Muscle of arm (tissue), 14 donors: ENCODE results near the gene ATF6B. TPM values are rescaled to one million over a fixed set of nuclear protein-coding genes. Genes with fewer than 3 reads are reported as not detected.
A peak's percentile ranks its signal among the peaks of the same experiment; 100 is the strongest.

Source experiments
- DNase-seq: peaks from one replicate; pipeline ENCODE4 v3.0.0-alpha.2; 2013
- long read RNA-seq, 11 donors: transcript quantifications; one replicate each; lab custom pipeline, GENCODE V29; 2026
- polyA plus RNA-seq, 12 donors: library from polyadenylated mRNA; unstranded; fragments of 120-200 nt; gene quantifications; one replicate each; pipeline ENCODE4 v1.2.1, GENCODE V29; 2013; ENCODE audit not compliant: insufficient read length in 12 of 12

The ATF6B gene
- 10 to 100 TPM in 11 of 12 donors, not detected in 1; 37.2 to 87.1 (median 43.5) TPM for polyA plus RNA-seq
- long read RNA-seq, donor 1, transcript ATF6B-210 (18 exons, 2,620 nt): minor isoform, 6 of 95 reads
- long read RNA-seq, donor 1, transcript ATF6B-212 (5 exons, 564 nt): minor isoform, 13 of 95 reads
- long read RNA-seq, donor 1, transcript ATF6B-216 (8 exons, 1,176 nt): major isoform, 23 of 95 reads
- long read RNA-seq, donor 1, partial matches to known transcripts: 45 of 95 reads
- long read RNA-seq, donor 1, other reads (novel, unspliced or antisense): 0 of 95 reads
- long read RNA-seq, donor 2, partial matches to known transcripts: 12 of 22 reads
- long read RNA-seq, donor 2, other reads (novel, unspliced or antisense): 0 of 22 reads
- long read RNA-seq, donor 3, transcript ATF6B-216 (8 exons, 1,176 nt): major isoform, 5 of 17 reads
- long read RNA-seq, donor 3, transcript ATF6B-210 (18 exons, 2,620 nt): major isoform, 5 of 17 reads
- long read RNA-seq, donor 3, partial matches to known transcripts: 5 of 17 reads
- long read RNA-seq, donor 3, other reads (novel, unspliced or antisense): 0 of 17 reads
- long read RNA-seq, donor 4, partial matches to known transcripts: 0 of 8 reads
- long read RNA-seq, donor 4, other reads (novel, unspliced or antisense): 0 of 8 reads
- long read RNA-seq, donor 5, transcript ATF6B-210 (18 exons, 2,620 nt): major isoform, 10 of 45 reads
- long read RNA-seq, donor 5, transcript ATF6B-216 (8 exons, 1,176 nt): minor isoform, 9 of 45 reads
- long read RNA-seq, donor 5, partial matches to known transcripts: 17 of 45 reads
- long read RNA-seq, donor 5, other reads (novel, unspliced or antisense): 0 of 45 reads
- long read RNA-seq, donor 6, partial matches to known transcripts: 5 of 9 reads
- long read RNA-seq, donor 6, other reads (novel, unspliced or antisense): 0 of 9 reads
- long read RNA-seq, donor 7, transcript ATF6B-216 (8 exons, 1,176 nt): major isoform, 5 of 7 reads
- long read RNA-seq, donor 7, partial matches to known transcripts: 0 of 7 reads
- long read RNA-seq, donor 7, other reads (novel, unspliced or antisense): 0 of 7 reads
- long read RNA-seq, donor 8, transcript ATF6B-216 (8 exons, 1,176 nt): major isoform, 11 of 35 reads
- long read RNA-seq, donor 8, partial matches to known transcripts: 17 of 35 reads
- long read RNA-seq, donor 8, other reads (novel, unspliced or antisense): 0 of 35 reads
- long read RNA-seq, donor 9, transcript ATF6B-216 (8 exons, 1,176 nt): major isoform, 9 of 16 reads
- long read RNA-seq, donor 9, partial matches to known transcripts: 0 of 16 reads
- long read RNA-seq, donor 9, other reads (novel, unspliced or antisense): 0 of 16 reads
- long read RNA-seq, donor 10, transcript ATF6B-210 (18 exons, 2,620 nt): major isoform, 7 of 27 reads
- long read RNA-seq, donor 10, partial matches to known transcripts: 10 of 27 reads
- long read RNA-seq, donor 10, other reads (novel, unspliced or antisense): 0 of 27 reads
- long read RNA-seq, donor 11, transcript ATF6B-216 (8 exons, 1,176 nt): major isoform, 8 of 31 reads
- long read RNA-seq, donor 11, transcript ATF6B-210 (18 exons, 2,620 nt): minor isoform, 6 of 31 reads
- long read RNA-seq, donor 11, partial matches to known transcripts: 16 of 31 reads
- long read RNA-seq, donor 11, other reads (novel, unspliced or antisense): 0 of 31 reads

DNA sequence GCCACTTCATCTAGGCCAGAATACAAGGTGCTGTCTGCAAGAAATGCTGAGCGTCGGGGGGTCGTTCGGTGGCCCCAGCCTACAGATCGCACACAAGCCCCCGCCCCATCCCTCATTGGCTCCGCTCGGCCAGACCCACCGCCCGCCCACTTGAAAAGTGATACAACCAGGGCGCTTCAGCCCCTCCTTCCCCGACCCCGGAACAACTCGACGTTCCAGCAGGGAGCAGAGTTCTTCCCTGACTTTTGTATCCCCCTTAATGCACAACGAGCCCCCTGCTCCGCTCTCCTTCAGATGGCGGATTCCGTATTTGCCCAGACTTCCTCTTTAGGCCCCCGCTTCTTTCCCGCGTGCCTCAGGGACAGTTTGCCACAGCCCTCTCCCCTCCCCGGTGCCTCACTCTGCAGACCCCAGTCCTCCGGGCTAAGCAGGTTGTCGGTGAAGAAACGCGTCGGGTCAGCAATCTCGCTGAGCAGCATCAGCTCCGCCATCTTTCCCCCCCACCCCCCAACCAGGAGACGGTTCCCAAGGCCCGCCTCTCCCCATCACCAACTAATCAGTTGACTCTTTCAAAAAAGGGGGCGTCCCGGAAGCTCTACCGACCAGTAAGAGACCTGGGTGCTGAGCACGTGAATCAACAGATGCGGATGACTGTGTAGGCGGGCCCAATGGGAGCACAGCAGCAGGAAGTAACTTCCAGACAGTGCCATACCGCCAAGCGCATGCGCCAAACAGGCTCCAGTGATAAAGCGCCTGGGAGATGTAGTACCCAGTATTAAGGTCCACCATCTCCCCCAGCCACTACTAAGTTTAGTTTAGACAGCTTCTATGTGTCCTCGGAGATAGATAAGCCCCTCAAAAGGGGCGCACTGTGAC is at the start of gene ATF6B:
ATF6B (minus strand) TSS at position 530 of the 876 bp plus-strand sequence; CDS start at position 491, 39 bp downstream.
- DNase-seq: peak; percentile 99

DNA sequence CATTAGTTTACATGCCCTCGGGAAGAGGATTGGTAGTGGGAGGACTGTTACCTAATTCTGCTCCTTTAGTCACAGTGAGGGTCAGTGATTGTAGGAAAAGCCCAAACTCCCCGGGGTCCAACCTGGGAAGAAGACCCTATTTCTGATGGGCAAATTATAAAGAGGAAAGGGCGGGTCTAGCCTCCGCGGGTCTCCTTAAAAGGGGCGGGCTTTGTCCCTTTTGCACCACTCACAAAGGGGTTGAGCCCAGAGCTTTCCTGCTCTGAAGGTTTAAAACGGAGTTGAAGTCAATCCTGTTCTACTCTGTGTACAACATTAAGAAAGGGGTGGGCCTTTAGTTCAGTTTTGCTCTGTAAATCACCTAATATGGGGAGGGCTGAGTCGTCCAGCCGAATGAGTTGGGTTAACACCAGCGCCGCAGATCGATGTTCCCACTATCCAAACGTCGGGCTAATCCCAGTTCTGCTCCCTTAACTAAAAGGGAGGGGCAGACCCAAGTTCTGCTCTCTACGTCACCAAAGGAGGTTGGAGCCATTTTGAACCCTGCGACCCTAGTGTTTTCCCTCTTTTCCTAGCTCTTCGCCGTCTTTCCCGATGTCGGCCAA is 49.2 kb upstream of the ATF6B start:
- DNase-seq: no peak

DNA sequence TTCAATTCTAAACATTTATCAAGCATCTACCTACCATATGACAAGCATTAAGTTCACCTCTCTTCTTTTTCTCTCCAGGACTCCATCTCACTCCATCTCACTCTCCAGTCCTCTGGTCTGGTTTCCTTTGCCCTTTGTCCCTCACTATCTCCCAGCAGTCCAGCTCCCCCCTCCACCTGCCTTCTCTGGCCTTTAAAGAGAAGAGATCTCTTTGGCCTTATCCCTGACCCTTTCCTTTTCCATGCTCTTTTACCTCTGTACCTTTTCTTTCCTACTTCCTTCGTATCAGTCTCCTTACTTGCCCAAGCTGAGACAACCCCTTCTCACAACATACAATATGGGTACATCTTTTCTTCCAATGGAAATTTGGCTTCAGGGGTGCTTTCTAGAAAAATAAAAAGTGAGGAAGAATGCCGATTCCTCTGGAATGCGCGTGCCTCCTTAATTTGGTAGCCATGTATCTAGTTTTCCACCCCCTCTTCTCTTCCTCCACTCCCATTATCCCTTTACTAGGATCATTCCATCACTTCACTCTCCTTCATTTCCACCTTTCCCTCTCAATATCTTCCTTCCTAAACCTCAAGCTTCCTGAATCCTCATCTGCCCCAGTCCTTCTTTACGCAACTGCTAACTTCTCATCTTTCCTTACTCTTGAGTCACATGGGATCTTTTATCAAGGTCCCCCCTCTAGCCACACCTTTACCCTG is 48.6 kb upstream of the ATF6B start:
- no peak for DNase-seq

DNA sequence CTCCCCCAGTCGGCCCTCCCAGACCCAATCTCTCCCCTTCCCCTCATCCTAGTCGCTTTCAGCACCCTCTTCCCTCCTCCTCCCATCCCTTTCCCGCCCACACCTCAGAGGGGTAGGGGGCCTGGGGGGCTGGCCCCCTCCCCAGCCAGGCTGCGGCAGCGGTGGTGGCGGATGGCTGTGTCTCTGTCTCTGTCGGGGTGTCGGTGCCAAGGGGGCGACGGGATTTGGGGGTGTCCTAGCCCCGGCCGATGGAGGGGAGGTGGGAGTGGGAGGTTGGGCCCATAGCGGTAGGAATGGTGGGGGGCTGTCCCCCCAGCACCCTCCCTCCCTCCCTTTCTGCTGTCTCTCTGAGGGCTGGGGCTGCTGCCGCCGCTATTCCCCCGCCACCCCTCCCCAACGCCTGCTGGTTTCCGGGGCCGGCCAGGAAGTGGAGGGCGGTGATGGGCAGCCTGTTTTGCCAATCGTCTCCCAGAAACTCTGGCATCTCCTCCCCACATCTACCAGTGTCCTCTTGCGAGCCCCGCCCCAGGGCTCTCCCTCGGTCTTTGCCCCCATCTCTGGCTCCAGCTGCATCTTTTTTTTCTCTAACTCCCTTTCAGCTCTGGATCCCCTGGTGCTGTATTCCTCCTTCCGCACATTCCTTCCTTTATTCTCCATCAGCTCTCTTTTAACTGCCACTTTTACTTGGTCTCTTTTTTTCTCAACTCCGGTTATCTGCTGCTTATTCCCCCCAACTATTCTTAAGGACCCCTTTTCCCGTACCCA is 47.8 kb upstream of the ATF6B start, which contains the start of gene AGPAT1:
AGPAT1 (minus strand) TSS at position 374 of the 765 bp plus-strand sequence. CDS start 4,588 bp downstream, outside the sequence.
- peak; percentile 98 for DNase-seq

DNA sequence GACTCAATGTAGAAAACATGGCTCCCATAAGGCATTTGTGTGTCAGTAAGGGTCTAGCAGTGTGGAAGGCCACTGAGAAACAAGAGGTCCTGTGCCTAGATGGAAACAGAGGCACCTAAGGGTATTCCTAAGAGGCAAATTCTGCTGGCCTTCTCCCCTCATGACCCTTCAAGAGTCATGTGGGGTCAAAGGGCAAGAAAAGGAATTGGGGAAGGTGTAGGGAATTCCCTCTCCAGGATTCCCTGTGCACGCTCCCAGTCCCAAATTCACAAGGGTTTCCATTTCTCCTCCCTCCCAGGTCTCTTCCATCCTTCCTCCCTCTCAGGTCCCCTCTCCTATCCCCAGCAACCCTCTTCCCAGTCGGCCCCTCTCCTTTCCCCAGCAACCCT is 47.3 kb upstream of the ATF6B start:
- no peak for DNase-seq

DNA sequence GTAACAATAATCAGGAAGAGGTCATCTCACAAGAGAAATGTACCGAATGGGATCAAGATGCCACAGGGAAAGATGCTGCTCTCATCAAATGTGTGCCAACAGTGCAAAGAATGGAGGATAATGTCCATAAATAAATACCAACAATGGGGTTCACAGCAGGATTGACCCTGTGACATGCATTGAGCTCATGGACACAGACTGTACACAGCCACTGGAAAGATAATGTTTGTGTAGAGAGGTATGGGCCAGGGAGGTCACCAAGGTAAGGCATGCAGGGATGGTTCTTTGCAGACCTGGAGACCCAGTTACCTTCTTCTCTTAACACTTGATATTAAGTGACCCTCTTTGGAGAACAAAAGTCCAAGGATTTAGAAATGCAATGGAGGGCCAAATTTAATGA is 46.4 kb upstream of the ATF6B start:
- DNase-seq: no peak

DNA sequence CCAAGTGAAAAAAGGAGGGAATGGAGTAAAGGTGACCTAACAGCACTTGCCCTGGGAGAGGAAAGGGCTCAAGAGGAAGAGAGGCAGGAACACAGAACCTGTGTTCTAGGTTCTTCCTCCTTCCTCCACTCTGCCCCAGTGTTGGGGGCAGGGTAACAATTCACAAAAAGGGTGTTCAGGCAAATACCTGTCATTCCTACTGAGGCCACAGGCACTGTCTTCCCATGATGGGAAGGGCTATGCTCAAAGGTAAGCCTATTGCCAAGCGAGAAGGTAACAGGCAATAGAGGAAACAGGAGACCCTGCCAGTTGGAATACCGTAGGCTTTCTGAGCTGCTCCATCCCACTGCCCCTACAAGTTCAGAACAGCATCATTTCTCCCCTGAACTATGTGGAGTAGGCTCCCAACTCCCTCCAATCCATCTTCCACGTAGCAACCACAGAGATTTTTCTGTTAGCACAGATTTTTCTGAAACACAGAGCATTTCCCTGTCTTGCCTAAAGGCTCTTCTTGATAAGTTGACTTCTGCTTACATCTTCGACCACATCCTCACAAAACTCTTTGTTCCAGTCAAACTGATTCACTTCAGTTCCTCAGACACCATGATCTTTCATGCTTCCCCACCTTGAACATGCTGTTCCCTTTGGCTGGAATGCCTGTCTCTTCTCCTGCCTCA is 45.1 kb upstream of the ATF6B start:
- no peak for DNase-seq

DNA sequence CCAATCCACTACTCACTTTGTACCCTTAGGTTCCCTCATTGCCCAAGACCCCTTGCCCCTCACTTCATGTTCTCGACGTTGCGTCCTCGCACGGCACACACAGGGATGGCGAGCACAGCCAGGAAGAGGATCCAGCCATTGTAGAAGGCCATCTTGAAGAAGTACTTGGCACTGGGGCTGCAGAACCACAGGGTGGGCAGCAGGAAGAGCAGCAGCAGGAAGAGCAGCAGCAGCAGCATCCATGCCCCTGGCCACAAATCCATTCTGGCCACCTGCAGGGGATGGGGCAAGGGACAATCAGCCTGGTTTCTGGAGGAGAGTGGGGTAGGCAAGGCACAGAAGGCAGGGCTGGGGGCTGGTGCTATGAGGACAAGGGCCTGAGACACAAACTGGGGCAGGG is 43.2 kb upstream of the ATF6B start:
- no peak for DNase-seq

DNA sequence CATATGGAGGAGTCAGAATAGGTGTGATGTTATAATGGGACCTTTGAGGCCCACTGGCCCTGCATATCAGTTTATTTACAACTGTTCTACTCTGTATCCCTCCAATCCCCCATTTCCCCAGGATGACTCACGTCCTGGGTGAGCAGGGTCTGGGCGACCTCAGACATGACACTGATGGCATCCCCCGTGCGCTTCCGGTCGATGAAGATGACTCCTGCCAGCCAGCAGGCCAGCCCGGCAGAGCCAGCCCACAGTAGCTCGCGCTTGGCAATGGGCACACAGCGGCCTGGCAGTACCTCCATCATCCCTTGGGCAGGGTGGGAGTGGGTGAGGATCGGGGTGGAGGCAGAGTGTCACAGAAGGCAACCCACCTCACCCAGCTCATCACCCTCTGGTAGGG is 42.2 kb upstream of the ATF6B start:
- DNase-seq: no peak

DNA sequence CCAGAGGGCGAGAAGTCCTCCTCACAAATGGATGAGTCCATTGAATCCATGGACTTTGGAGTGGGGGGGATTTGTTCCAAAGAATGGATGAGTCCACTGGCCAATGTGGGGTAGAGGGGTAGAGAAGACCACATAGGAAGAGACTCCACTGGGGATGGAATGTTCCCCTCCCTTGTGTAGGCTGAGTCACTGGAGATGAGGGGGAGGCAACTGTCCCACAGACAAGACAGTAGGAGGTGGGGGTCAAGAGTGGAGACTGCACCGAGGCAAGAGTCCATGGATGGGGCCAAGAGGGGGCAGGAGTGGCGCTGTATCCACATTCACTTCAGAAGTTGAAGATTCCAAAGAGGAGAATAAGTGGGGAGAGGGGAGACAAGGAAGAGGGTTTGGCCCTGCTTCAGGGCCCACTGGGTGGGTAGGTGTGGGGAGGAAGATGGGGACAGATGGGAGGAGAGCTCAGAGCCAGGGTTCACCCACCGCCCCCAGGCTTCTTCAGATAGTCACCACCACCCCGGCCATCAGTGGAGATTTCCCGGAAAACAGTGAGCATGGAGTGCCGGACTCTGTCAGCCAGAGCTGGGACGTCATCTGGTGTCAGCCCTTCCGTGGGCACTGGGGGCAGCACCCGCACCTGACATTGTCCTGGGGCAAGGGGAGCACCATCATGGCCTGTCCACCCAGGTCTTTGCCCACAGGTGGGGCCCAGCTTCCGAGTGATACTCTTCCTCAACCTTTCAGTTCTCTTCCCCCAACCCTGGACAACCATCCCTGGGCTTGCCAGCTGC is 41.0 kb upstream of the ATF6B start:
- DNase-seq: no peak

DNA sequence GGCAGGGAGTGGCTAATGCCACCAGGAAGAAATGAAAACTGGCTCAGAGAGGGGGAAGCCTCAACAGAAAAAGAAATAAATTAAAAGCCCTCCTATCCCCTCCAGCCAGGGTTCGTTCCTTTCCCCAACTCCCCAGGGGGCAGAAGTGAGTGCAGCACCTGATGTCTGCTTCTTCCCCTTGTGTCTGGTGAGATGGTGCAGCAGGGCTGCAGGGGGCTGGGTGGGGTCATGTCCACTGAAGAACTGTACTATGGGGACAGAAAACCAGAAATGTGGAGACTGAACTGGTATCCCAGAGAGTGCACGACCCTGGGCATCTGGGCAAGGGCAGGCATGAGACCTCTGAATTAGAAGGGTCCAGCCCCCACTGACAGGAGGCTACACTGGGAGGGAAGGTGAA is 40.3 kb upstream of the ATF6B start:
- no peak for DNase-seq

DNA sequence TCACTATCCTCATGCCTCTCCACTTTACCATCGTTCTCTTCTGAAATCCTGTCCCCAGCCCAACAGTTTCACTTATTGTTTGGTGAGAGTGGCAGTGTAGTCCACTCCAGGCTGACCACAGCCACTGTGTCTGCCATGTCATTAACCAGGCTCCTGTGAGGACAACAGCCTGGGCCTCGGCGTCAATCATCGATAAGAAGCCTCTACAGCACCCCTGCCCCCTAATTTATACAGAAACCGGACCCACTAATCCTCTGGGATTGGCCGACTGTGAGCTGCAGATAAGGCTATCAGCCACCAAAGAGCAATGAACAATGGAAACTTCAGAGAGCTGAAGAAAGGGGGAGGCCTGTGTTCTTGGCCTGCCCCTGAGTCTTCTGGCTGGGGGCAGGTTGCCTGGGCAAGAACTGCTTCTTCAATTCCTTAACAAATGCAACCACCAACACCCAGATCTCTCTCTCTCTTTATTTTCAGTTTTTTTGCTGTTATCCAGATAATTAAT is 39.8 kb upstream of the ATF6B start:
- DNase-seq: no peak

DNA sequence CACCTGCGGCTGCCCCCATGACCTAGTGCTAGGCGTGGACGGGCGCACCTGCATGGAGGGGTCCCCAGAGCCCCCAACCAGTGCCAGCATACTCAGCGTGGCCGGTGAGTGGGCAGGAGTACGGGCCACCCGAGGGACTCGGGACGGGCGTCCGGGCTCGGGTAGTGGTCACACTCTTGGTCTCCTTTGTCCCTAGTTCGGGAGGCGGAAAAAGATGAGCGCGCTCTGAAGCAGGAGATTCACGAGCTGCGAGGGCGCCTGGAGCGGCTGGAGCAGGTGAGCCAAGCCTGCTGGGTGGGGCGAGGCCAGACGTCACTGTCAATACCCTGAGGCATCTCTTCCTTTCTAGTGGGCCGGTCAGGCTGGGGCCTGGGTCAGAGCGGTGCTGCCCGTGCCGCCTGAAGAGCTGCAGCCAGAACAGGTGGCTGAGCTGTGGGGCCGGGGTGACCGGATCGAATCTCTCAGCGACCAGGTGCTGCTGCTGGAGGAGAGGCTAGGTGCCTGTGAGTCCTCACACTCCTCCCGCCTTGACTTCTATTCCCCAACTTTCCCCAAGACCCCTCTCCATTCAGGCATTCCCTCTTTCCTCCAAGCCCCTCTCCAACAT is 39.2 kb upstream of the ATF6B start:
- no peak for DNase-seq

DNA sequence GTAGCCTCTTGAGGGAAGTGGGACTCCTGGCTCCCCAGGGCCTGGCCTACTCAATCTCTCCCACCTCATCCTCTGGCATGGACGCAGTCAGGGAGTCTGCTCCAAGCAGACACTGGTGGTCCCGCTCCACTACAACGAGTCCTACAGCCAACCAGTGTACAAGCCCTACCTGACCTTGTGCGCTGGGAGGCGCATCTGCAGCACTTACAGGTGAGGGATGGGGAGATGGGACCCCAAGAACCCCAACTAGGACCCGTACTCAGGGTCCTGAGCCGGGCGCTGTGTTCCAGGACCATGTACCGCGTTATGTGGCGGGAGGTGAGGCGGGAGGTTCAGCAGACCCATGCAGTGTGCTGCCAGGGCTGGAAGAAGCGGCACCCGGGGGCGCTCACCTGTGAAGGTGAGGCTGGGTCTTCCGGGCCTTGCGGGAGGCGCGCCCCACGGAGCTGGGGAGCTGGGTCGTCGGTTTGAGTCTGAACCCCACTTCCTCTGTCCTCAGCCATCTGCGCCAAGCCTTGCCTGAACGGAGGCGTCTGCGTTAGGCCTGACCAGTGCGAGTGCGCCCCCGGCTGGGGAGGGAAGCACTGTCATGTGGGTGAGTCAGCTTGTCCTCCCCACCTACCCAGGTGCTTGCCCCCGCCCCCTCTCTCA is 38.5 kb upstream of the ATF6B start:
- DNase-seq: no peak

DNA sequence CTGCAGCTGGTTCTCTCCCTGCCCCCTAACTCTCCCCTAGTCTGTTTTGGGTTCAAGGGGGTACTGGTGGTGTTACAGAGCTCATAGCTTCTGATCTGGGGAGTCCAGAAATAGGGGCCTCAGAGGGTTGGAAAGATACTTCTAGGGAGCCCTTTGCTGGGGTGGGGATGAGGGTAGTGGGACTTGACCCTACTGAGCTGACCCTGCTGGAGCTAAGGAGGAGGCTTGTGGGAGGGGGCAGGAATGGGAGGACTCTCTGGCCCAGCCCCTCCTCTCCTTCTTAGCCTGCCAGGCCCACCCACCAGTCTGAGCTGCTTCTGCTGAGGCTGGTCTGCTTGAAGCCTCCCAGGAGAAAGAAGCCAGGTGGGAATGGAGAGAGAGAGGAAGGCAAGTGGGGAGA is 36.2 kb upstream of the ATF6B start, which contains the start of gene EGFL8:
EGFL8 (plus strand) TSS at position 301 of the 400 bp plus-strand sequence. CDS start 1,571 bp downstream, outside the sequence.
- no peak for DNase-seq
